ENCODE measurements around the gene ACOXL.
"Not testable (repeated sequence)": the region's sequence is repeated elsewhere in the genome, so short reads cannot be mapped to it uniquely, and the experiment has no call there.

Gene ACOXL

GRCh38 chr2:110961643-110962042 is 229.3 kb downstream of the ACOXL start:
- peaks cover 48% of the 10 kb centered on the region for H3K27me3 ChIP-seq (replicated peaks; ENCODE audit: control insufficient read depth, insufficient read depth, low read length)
- not testable (repeated sequence) for H3K4me3 ChIP-seq (ENCODE audit: low read length); H3K4me1 ChIP-seq (ENCODE audit: control insufficient read depth, insufficient read depth, low read length); H3K9ac ChIP-seq (ENCODE audit: low read length); H3K36me3 ChIP-seq (ENCODE audit: control insufficient read depth, insufficient read depth, low read length, severe bottlenecking); H3K9me3 ChIP-seq (ENCODE audit: control insufficient read depth, low read length); DNase-seq (ENCODE audit: low read depth)

GRCh38 chr2:110969696-110970095 is 237.3 kb downstream of the ACOXL start:
- Histone ChIP-seq H3K27me3 (replicated peaks; ENCODE audit: control insufficient read depth, insufficient read depth, low read length) (peaks cover 7% of the 10 kb centered on the region), H3K9me3 (ENCODE audit: control insufficient read depth, low read length) (peaks cover 5% of the 10 kb centered on the region), H3K9ac (ENCODE audit: low read length) (no peak overlapping the region), H3K36me3 (ENCODE audit: control insufficient read depth, insufficient read depth, low read length, severe bottlenecking) (no peaks in the 10 kb centered on the region), H3K4me3 (ENCODE audit: low read length) (no peak overlapping the region), H3K4me1 (ENCODE audit: control insufficient read depth, insufficient read depth, low read length) (no peaks in the 10 kb centered on the region)
- no peak for DNase-seq (ENCODE audit: low read depth)

GRCh38 chr2:110970201-110970600 is 237.8 kb downstream of the ACOXL start:
- Histone ChIP-seq H3K9ac (ENCODE audit: low read length) (no peak overlapping the region), H3K4me1 (ENCODE audit: control insufficient read depth, insufficient read depth, low read length) (no peaks in the 10 kb centered on the region), H3K9me3 (ENCODE audit: control insufficient read depth, low read length) (peaks cover 5% of the 10 kb centered on the region), H3K4me3 (ENCODE audit: low read length) (no peak overlapping the region), H3K36me3 (ENCODE audit: control insufficient read depth, insufficient read depth, low read length, severe bottlenecking) (no peaks in the 10 kb centered on the region), H3K27me3 (replicated peaks; ENCODE audit: control insufficient read depth, insufficient read depth, low read length) (peaks cover 8% of the 10 kb centered on the region)
- DNase-seq (ENCODE audit: low read depth): no peak

GRCh38 chr2:110971811-110972210 is 239.4 kb downstream of the ACOXL start:
- DNase-seq (ENCODE audit: low read depth): no peak
- Histone ChIP-seq H3K9ac (ENCODE audit: low read length) (no peak overlapping the region), H3K4me1 (ENCODE audit: control insufficient read depth, insufficient read depth, low read length) (no peaks in the 10 kb centered on the region), H3K36me3 (ENCODE audit: control insufficient read depth, insufficient read depth, low read length, severe bottlenecking) (no peaks in the 10 kb centered on the region), H3K27me3 (replicated peaks; ENCODE audit: control insufficient read depth, insufficient read depth, low read length) (peaks cover 4% of the 10 kb centered on the region), H3K4me3 (ENCODE audit: low read length) (no peak overlapping the region), H3K9me3 (ENCODE audit: control insufficient read depth, low read length) (peaks cover 5% of the 10 kb centered on the region)

- no peaks in the 10 kb centered on the region for H3K4me1 ChIP-seq (ENCODE audit: control insufficient read depth, insufficient read depth, low read length)
- no peak for DNase-seq (ENCODE audit: low read depth)
- no peak overlapping the region for H3K4me3 ChIP-seq (ENCODE audit: low read length)
- H3K9me3 ChIP-seq (ENCODE audit: control insufficient read depth, low read length): peaks cover 8% of the 10 kb centered on the region
- no peaks in the 10 kb centered on the region for H3K36me3 ChIP-seq (ENCODE audit: control insufficient read depth, insufficient read depth, low read length, severe bottlenecking)
- no peak overlapping the region for H3K9ac ChIP-seq (ENCODE audit: low read length)
- H3K27me3 ChIP-seq (replicated peaks; ENCODE audit: control insufficient read depth, insufficient read depth, low read length): peaks cover 4% of the 10 kb centered on the region
Measured at GRCh38 chr2:110973262-110973661, 240.9 kb downstream of the ACOXL start.

GRCh38 chr2:110977403-110977802 is 245.0 kb downstream of the ACOXL start:
- Histone ChIP-seq H3K9me3 (ENCODE audit: control insufficient read depth, low read length) (peaks cover 3% of the 10 kb centered on the region), H3K9ac (ENCODE audit: low read length) (no peak overlapping the region), H3K36me3 (ENCODE audit: control insufficient read depth, insufficient read depth, low read length, severe bottlenecking) (no peaks in the 10 kb centered on the region), H3K4me1 (ENCODE audit: control insufficient read depth, insufficient read depth, low read length) (no peaks in the 10 kb centered on the region), H3K4me3 (ENCODE audit: low read length) (no peak overlapping the region), H3K27me3 (replicated peaks; ENCODE audit: control insufficient read depth, insufficient read depth, low read length) (peaks cover 22% of the 10 kb centered on the region)
- no peak for DNase-seq (ENCODE audit: low read depth)

GRCh38 chr2:110978148-110978547 is 245.8 kb downstream of the ACOXL start:
- no peaks in the 10 kb centered on the region for H3K36me3 ChIP-seq (ENCODE audit: control insufficient read depth, insufficient read depth, low read length, severe bottlenecking)
- DNase-seq (ENCODE audit: low read depth): no peak
- H3K27me3 ChIP-seq (replicated peaks; ENCODE audit: control insufficient read depth, insufficient read depth, low read length): peaks cover 22% of the 10 kb centered on the region
- H3K4me3 ChIP-seq (ENCODE audit: low read length): no peak overlapping the region
- H3K9me3 ChIP-seq (ENCODE audit: control insufficient read depth, low read length): peaks cover 3% of the 10 kb centered on the region
- peaks cover 7% of the 10 kb centered on the region for H3K4me1 ChIP-seq (ENCODE audit: control insufficient read depth, insufficient read depth, low read length)
- H3K9ac ChIP-seq (ENCODE audit: low read length): no peak overlapping the region

- Histone ChIP-seq H3K36me3 (ENCODE audit: control insufficient read depth, insufficient read depth, low read length, severe bottlenecking) (no peaks in the 10 kb centered on the region), H3K9me3 (ENCODE audit: control insufficient read depth, low read length) (peaks cover 3% of the 10 kb centered on the region), H3K9ac (ENCODE audit: low read length) (no peak overlapping the region), H3K4me3 (ENCODE audit: low read length) (no peak overlapping the region), H3K27me3 (replicated peaks; ENCODE audit: control insufficient read depth, insufficient read depth, low read length) (peaks cover 22% of the 10 kb centered on the region), H3K4me1 (ENCODE audit: control insufficient read depth, insufficient read depth, low read length) (peaks cover 7% of the 10 kb centered on the region)
- DNase-seq (ENCODE audit: low read depth): no peak
Measured at GRCh38 chr2:110978756-110979470, 246.5 kb downstream of the ACOXL start.

GRCh38 chr2:110979471-110980338 is 247.3 kb downstream of the ACOXL start:
- H3K36me3 ChIP-seq (ENCODE audit: control insufficient read depth, insufficient read depth, low read length, severe bottlenecking): no peaks in the 10 kb centered on the region
- no peak for DNase-seq (ENCODE audit: low read depth)
- H3K4me1 ChIP-seq (ENCODE audit: control insufficient read depth, insufficient read depth, low read length): peaks cover 7% of the 10 kb centered on the region
- H3K9ac ChIP-seq (ENCODE audit: low read length): no peak overlapping the region
- peaks cover 3% of the 10 kb centered on the region for H3K9me3 ChIP-seq (ENCODE audit: control insufficient read depth, low read length)
- no peak overlapping the region for H3K4me3 ChIP-seq (ENCODE audit: low read length)
- peaks cover 19% of the 10 kb centered on the region for H3K27me3 ChIP-seq (replicated peaks; ENCODE audit: control insufficient read depth, insufficient read depth, low read length)

- Histone ChIP-seq H3K9ac (ENCODE audit: low read length) (no peak overlapping the region), H3K9me3 (ENCODE audit: control insufficient read depth, low read length) (peaks cover 3% of the 10 kb centered on the region), H3K4me1 (ENCODE audit: control insufficient read depth, insufficient read depth, low read length) (peaks cover 7% of the 10 kb centered on the region), H3K36me3 (ENCODE audit: control insufficient read depth, insufficient read depth, low read length, severe bottlenecking) (no peaks in the 10 kb centered on the region), H3K27me3 (replicated peaks; ENCODE audit: control insufficient read depth, insufficient read depth, low read length) (peaks cover 18% of the 10 kb centered on the region), H3K4me3 (ENCODE audit: low read length) (no peak overlapping the region)
- DNase-seq (ENCODE audit: low read depth): no peak
Measured at GRCh38 chr2:110980339-110981062, 248.1 kb downstream of the ACOXL start.

GRCh38 chr2:110983133-110983532 is 250.8 kb downstream of the ACOXL start:
- Histone ChIP-seq H3K4me1 (ENCODE audit: control insufficient read depth, insufficient read depth, low read length) (peaks cover 7% of the 10 kb centered on the region), H3K9me3 (ENCODE audit: control insufficient read depth, low read length) (no peaks in the 10 kb centered on the region), H3K4me3 (ENCODE audit: low read length) (no peak overlapping the region), H3K36me3 (ENCODE audit: control insufficient read depth, insufficient read depth, low read length, severe bottlenecking) (no peaks in the 10 kb centered on the region), H3K9ac (ENCODE audit: low read length) (no peak overlapping the region), H3K27me3 (replicated peaks; ENCODE audit: control insufficient read depth, insufficient read depth, low read length) (peaks cover 18% of the 10 kb centered on the region)
- DNase-seq (ENCODE audit: low read depth): no peak

All from adipocyte (in vitro differentiated cells).